SK-N-SH (cell line): ENCODE results near the gene C11orf58. TPM values are rescaled to one million over a fixed set of nuclear protein-coding genes. Genes with fewer than 3 reads are reported as not detected.

Experiments
- CTCF ChIA-PET: fragments of 300-600, 350-600 bp; formaldehyde crosslinking; extraction: SDS; loops from one replicate; lab custom pipeline; 2021; lab: Yijun Ruan, JAX
- POLR2A ChIA-PET: fragments of 350-600 bp; sonication (Branson Sonifier 250); formaldehyde crosslinking; extraction: SDS; loops from one replicate; lab custom pipeline; 2020; ENCODE audit warnings: antibody characterized with exemption, inconsistent platforms; lab: Yijun Ruan, JAX
- DNase-seq: peaks from one replicate; pipeline ENCODE4 v3.0.0; 2012
- H2AFZ ChIP-seq: fragments of 200-600 bp; sonication (generic); 2 replicates; pipeline ENCODE4 v1.8.1; 2016; ENCODE audit warnings: antibody characterized with exemption, mild to moderate bottlenecking, low read depth
- H3F3A ChIP-seq: fragments of 200-600 bp; sonication (generic); replicated peaks from 2 replicates; pipeline ENCODE3; 2016; ENCODE audit warnings: antibody characterized with exemption, mild to moderate bottlenecking; ENCODE audit not compliant: insufficient read depth
- H3K27ac ChIP-seq, 2 experiments: fragments of 200-500 bp in 1 of 2; fragments of 200-600 bp in 1 of 2; sonication (Bioruptor generic) in 1 of 2; sonication (generic), shearing (Covaris generic) in 1 of 2; 2 replicates each; pipeline versions ENCODE4 v1.5.1 to v1.6.1; 2014 to 2016; ENCODE audit warnings: low read depth in 2 of 2, inconsistent platforms in 1 of 2, low read length in 1 of 2, mild to moderate bottlenecking in 1 of 2, mixed read lengths in 1 of 2
- H3K27me3 ChIP-seq: fragments of 200-600 bp; sonication (generic), shearing (Covaris generic); 2 replicates; pipeline ENCODE4 v1.6.1; 2016; ENCODE audit warnings: mixed run types; ENCODE audit not compliant: insufficient read depth
- H3K36me3 ChIP-seq, 2 experiments: fragments of 200-500 bp in 1 of 2; fragments of 200-600 bp in 1 of 2; sonication (Bioruptor generic) in 1 of 2; sonication (generic) in 1 of 2; replicated peaks in 1 of 2; 2 replicates each; pipeline versions ENCODE3 to v1.5.1; 2014 to 2016; ENCODE audit warnings: low read length in 1 of 2, mild to moderate bottlenecking in 1 of 2; ENCODE audit not compliant: insufficient read depth in 2 of 2, control insufficient read depth in 1 of 2
- H3K4me1 ChIP-seq, 2 experiments: fragments of 200-500 bp in 1 of 2; fragments of 200-600 bp in 1 of 2; sonication (Bioruptor generic) in 1 of 2; sonication (generic), shearing (Covaris generic) in 1 of 2; 2 replicates each; pipeline versions ENCODE4 v1.5.1 to v1.6.1; 2014 to 2016; ENCODE audit warnings: low read depth in 1 of 2, low read length in 1 of 2, mixed run types in 1 of 2; ENCODE audit not compliant: insufficient read depth in 2 of 2, control insufficient read depth in 1 of 2
- H3K4me2 ChIP-seq: fragments of 200-600 bp; sonication (generic), shearing (Covaris generic); 2 replicates; pipeline ENCODE4 v1.6.1; 2017; ENCODE audit warnings: mixed run types
- H3K4me3 ChIP-seq, 2 experiments: fragments of 200-500 bp in 1 of 2; fragments of 200-600 bp in 1 of 2; sonication (Bioruptor generic) in 1 of 2; sonication (generic), shearing (Covaris generic) in 1 of 2; 2 replicates each; pipeline versions ENCODE4 v1.5.1 to v1.8.1; 2014 to 2016; ENCODE audit warnings: low read depth in 2 of 2, inconsistent platforms in 1 of 2, low read length in 1 of 2, mild to moderate bottlenecking in 1 of 2, mixed read lengths in 1 of 2, moderate library complexity in 1 of 2
- H3K79me2 ChIP-seq: fragments of 200-600 bp; sonication (generic); 2 replicates; pipeline ENCODE4 v1.8.1; 2017; ENCODE audit warnings: mild to moderate bottlenecking; ENCODE audit not compliant: insufficient read depth
- H3K9ac ChIP-seq: fragments of 200-600 bp; sonication (generic); 2 replicates; pipeline ENCODE4 v1.6.1; 2017; ENCODE audit warnings: mixed run types
- H3K9me2 ChIP-seq: fragments of 200-600 bp; sonication (generic); 2 replicates; pipeline ENCODE4 v1.6.1; 2017; ENCODE audit warnings: mixed run types
- H3K9me3 ChIP-seq: fragments of 200-600 bp; sonication (generic); 2 replicates; pipeline ENCODE4 v1.6.1; 2017; ENCODE audit warnings: mixed run types, mild to moderate bottlenecking, moderate library complexity
- H4K20me1 ChIP-seq: fragments of 200-600 bp; sonication (generic); 2 replicates; pipeline ENCODE4 v1.6.1; 2017; ENCODE audit warnings: mild to moderate bottlenecking, mixed run types; ENCODE audit not compliant: insufficient read depth
- ELF1 ChIP-seq: IDR thresholded peaks from 2 replicates; pipeline ENCODE4 v1.4.0; 2012
- EP300 ChIP-seq, 2 experiments: IDR thresholded peaks; 2 replicates each; pipeline versions ENCODE4 v1.4.0 to v1.6.1; 2012; ENCODE audit warnings: borderline replicate concordance in 1 of 2, low read depth in 1 of 2, low read length in 1 of 2
- EZH2phosphoT487 ChIP-seq: fragments of 200-600 bp; sonication (generic); IDR thresholded peaks from 2 replicates; pipeline ENCODE4 v1.6.1; 2017; ENCODE audit warnings: low read depth, mixed run types, mild to moderate bottlenecking, antibody characterized with exemption, moderate library complexity, borderline replicate concordance
- FOSL2 ChIP-seq: IDR thresholded peaks from 2 replicates; pipeline ENCODE4 v1.4.0; 2012; ENCODE audit warnings: low read depth, mild to moderate bottlenecking, moderate library complexity, borderline replicate concordance
- FOXJ3 ChIP-seq: sonication (generic); formaldehyde crosslinking; IDR thresholded peaks from 2 replicates; pipeline ENCODE4 v1.5.1; 2020; ENCODE audit warnings: mild to moderate bottlenecking, missing genetic modification reagents
- GATA2 ChIP-seq: sonication (generic); formaldehyde crosslinking; IDR thresholded peaks from 2 replicates; pipeline ENCODE4 v1.5.0; 2020; ENCODE audit warnings: mild to moderate bottlenecking, missing genetic modification reagents
- JUND ChIP-seq: IDR thresholded peaks from 2 replicates; pipeline ENCODE4 v1.4.0; 2012
- MAX ChIP-seq: IDR thresholded peaks from 2 replicates; pipeline ENCODE4 v1.4.0; 2012; ENCODE audit warnings: low read depth
- MEF2A ChIP-seq: IDR thresholded peaks from 2 replicates; pipeline ENCODE4 v1.4.0; 2012; ENCODE audit warnings: low read depth, borderline replicate concordance
- MXI1 ChIP-seq: IDR thresholded peaks from 2 replicates; pipeline ENCODE4 v1.6.1; 2012; ENCODE audit warnings: mild to moderate bottlenecking, low read depth, low read length, improper control_type of control experiment
- NFIC ChIP-seq: IDR thresholded peaks from 2 replicates; pipeline ENCODE4 v1.4.0; 2012; ENCODE audit warnings: borderline replicate concordance
- NRF1 ChIP-seq: IDR thresholded peaks from 2 replicates; pipeline ENCODE4 v1.6.1; 2012; ENCODE audit warnings: low read depth, mild to moderate bottlenecking, low read length
- POLR2AphosphoS5 ChIP-seq: IDR thresholded peaks from 2 replicates; pipeline ENCODE4 v1.6.1; 2012; ENCODE audit warnings: low read depth, low read length
- RFX5 ChIP-seq: IDR thresholded peaks from 2 replicates; pipeline ENCODE4 v1.6.1; 2012; ENCODE audit warnings: mild to moderate bottlenecking, improper control_type of control experiment, low read length
- SIN3A ChIP-seq: IDR thresholded peaks from 2 replicates; pipeline ENCODE4 v1.6.1; 2012; ENCODE audit warnings: low read depth, mild to moderate bottlenecking, low read length, moderate library complexity, borderline replicate concordance
- TCF12 ChIP-seq: IDR thresholded peaks from 2 replicates; pipeline ENCODE4 v1.4.0; 2012
- WGBS: methylation state at CpG from one replicate; pipeline ENCODE4 v1.1.6; 2017; ENCODE audit warnings: low lambda C conversion rate; 5-methylcytosine and 5-hydroxymethylcytosine counted together
- polyA plus RNA-seq, 3 experiments: library from polyadenylated mRNA; depleted of rRNA; stranded (reverse); fragments of >200 nt; gene quantifications; 2 replicates each; pipeline ENCODE4 v1.2.3, GENCODE V29; 2012
- TF ChIP-seq, protein P1 (sequence below): IDR thresholded peaks from 2 replicates; pipeline ENCODE4 v1.6.1; 2012; ENCODE audit warnings: mild to moderate bottlenecking, low read depth, low read length, moderate library complexity
- TF ChIP-seq, protein P2 (sequence below): IDR thresholded peaks from 2 replicates; pipeline ENCODE4 v1.4.0; 2012; ENCODE audit warnings: low read depth, borderline replicate concordance
- TF ChIP-seq, protein P3 (sequence below): fragments of 150-350 bp; IDR thresholded peaks from 2 replicates; pipeline ENCODE4 v1.6.1; 2017; ENCODE audit warnings: antibody characterized with exemption, low read length, low read depth, borderline replicate concordance

Gene C11orf58
- polyA plus RNA-seq, 1 of the 3 experiments (the other 2 are of a cell fraction) = 150 TPM

DNA sequence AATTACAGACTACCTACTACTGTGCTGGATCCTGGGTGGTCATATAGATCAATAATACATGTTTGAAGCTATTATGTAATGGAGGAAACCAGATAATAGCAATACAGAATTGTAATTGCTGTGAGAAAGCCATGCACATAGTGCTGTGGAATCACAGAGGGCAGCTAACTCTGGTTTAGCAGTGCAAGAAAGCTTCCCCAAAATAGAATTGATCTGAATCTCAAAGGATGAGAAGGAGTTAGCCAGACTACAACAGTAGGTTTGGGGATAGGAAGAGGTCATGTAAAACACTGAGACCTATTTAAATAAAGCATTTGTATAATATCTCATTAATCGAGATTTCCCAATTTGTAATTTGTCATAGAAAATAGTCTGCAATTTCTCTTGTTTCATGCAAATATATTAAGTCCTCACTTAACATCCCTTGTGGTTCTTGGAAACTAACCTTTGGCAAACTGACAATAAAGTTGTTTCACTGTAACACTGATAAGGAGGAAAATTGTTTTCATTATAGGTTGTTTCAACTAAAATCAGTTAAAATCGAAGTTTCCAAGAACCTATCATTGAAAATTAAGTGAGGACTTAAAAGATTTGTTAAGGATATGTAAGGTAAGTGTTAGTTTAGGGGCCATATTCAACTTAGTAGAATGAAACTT, 7.6 kb downstream of the C11orf58 start:
- Histone ChIP-seq H3K36me3 (peaks cover 83 to 88% of the 10 kb centered on the region in 2 experiments), H3K79me2 (peaks cover 86% of the 10 kb centered on the region)

More for the DNA sequence above, 7.6 kb downstream of the C11orf58 start:
- ChIA-PET POLR2A (no interaction called here), CTCF (no interaction called here)
- TF ChIP-seq MEF2A (no peak), POLR2AphosphoS5 (no peak), NRF1 (no peak), ELF1 (no peak), MAX (no peak), JUND (no peak), RFX5 (no peak), NFIC (no peak), EZH2phosphoT487 (no peak), GATA2 (CRISPR knock-in tag) (no peak), TCF12 (no peak), MXI1 (no peak), EP300 (IDR thresholded peaks at IDR 0.05; ENCODE audit: borderline replicate concordance in 1 of 2, low read depth in 1 of 2, low read length in 1 of 2) (no peak), SIN3A (no peak), FOSL2 (no peak), FOXJ3 (CRISPR knock-in tag) (no peak)
- TF ChIP-seq, protein P1, sequence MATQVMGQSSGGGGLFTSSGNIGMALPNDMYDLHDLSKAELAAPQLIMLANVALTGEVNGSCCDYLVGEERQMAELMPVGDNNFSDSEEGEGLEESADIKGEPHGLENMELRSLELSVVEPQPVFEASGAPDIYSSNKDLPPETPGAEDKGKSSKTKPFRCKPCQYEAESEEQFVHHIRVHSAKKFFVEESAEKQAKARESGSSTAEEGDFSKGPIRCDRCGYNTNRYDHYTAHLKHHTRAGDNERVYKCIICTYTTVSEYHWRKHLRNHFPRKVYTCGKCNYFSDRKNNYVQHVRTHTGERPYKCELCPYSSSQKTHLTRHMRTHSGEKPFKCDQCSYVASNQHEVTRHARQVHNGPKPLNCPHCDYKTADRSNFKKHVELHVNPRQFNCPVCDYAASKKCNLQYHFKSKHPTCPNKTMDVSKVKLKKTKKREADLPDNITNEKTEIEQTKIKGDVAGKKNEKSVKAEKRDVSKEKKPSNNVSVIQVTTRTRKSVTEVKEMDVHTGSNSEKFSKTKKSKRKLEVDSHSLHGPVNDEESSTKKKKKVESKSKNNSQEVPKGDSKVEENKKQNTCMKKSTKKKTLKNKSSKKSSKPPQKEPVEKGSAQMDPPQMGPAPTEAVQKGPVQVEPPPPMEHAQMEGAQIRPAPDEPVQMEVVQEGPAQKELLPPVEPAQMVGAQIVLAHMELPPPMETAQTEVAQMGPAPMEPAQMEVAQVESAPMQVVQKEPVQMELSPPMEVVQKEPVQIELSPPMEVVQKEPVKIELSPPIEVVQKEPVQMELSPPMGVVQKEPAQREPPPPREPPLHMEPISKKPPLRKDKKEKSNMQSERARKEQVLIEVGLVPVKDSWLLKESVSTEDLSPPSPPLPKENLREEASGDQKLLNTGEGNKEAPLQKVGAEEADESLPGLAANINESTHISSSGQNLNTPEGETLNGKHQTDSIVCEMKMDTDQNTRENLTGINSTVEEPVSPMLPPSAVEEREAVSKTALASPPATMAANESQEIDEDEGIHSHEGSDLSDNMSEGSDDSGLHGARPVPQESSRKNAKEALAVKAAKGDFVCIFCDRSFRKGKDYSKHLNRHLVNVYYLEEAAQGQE = no peak
- TF ChIP-seq, protein P2, sequence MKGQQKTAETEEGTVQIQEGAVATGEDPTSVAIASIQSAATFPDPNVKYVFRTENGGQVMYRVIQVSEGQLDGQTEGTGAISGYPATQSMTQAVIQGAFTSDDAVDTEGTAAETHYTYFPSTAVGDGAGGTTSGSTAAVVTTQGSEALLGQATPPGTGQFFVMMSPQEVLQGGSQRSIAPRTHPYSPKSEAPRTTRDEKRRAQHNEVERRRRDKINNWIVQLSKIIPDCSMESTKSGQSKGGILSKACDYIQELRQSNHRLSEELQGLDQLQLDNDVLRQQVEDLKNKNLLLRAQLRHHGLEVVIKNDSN = no peak
- TF ChIP-seq, protein P3, sequence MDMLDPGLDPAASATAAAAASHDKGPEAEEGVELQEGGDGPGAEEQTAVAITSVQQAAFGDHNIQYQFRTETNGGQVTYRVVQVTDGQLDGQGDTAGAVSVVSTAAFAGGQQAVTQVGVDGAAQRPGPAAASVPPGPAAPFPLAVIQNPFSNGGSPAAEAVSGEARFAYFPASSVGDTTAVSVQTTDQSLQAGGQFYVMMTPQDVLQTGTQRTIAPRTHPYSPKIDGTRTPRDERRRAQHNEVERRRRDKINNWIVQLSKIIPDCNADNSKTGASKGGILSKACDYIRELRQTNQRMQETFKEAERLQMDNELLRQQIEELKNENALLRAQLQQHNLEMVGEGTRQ = no peak
- Histone ChIP-seq H3K27ac (no peak overlapping the region), H3K9ac (no peak overlapping the region), H3K4me2 (no peak overlapping the region), H3K4me3 (no peak overlapping the region), H3F3A (peaks cover 8% of the 10 kb centered on the region), H3K9me2 (no peaks in the 10 kb centered on the region), H3K4me1 (peaks cover 0 to 5% of the 10 kb centered on the region in 2 experiments; a peak in 2 of 4 replicates), H2AFZ (no peak overlapping the region), H4K20me1 (peaks cover 65% of the 10 kb centered on the region), H3K9me3 (no peaks in the 10 kb centered on the region), H3K27me3 (no peaks in the 10 kb centered on the region)
- DNase-seq = no peak
- 55% methylated on average over 2 of the region's 2 CpGs for WGBS
